SK-N-SH treated with all-trans-retinoic acid at 6 μM for 48 hours (cell line): Measurements from ENCODE around the gene SERTAD2.

Experiments
- ARNTL ChIP-seq: fragments of 450-650 bp; formaldehyde crosslinking; IDR thresholded peaks from 2 replicates; pipeline ENCODE4 v1.5.0; 2020; ENCODE audit warnings: low read depth, mild to moderate bottlenecking, moderate library complexity, borderline replicate concordance
- GLIS3 ChIP-seq: fragments of 250-450 bp; sonication (Bioruptor Pico); IDR thresholded peaks from 2 replicates; pipeline ENCODE4 v1.5.0; 2020; ENCODE audit warnings: mild to moderate bottlenecking, moderate library complexity
- OSR1 ChIP-seq: fragments of 250-450 bp; sonication (Bioruptor Pico); IDR thresholded peaks from 2 replicates; pipeline ENCODE4 v1.8.0; 2022; ENCODE audit warnings: moderate library complexity, mild to moderate bottlenecking, inconsistent platforms
- RARB ChIP-seq: fragments of 250-450 bp; sonication (Bioruptor Pico); IDR thresholded peaks from 2 replicates; pipeline ENCODE4 v1.8.0; 2021; ENCODE audit warnings: mild to moderate bottlenecking, moderate library complexity
- ZFP3 ChIP-seq: fragments of 250-450 bp; sonication (Bioruptor Pico); IDR thresholded peaks from 2 replicates; pipeline ENCODE4 v1.5.0; 2020; ENCODE audit warnings: mild to moderate bottlenecking, moderate library complexity
- ZNF70 ChIP-seq: fragments of 450-650 bp; formaldehyde crosslinking; IDR thresholded peaks from 2 replicates; pipeline ENCODE4 v1.5.0; 2020; ENCODE audit warnings: mild to moderate bottlenecking, moderate library complexity
- ZNF8 ChIP-seq: fragments of 450-650 bp; formaldehyde crosslinking; IDR thresholded peaks from 2 replicates; pipeline ENCODE4 v1.5.0; 2020; ENCODE audit warnings: mild to moderate bottlenecking, moderate library complexity
- TF ChIP-seq, protein P1 (sequence below): fragments of 250-450 bp; sonication (Bioruptor Pico); IDR thresholded peaks from 2 replicates; pipeline ENCODE4 v1.5.1; 2020; ENCODE audit warnings: low read depth, mild to moderate bottlenecking, moderate library complexity
- TF ChIP-seq, protein P2 (sequence below): fragments of 250-450 bp; sonication (Bioruptor Pico); IDR thresholded peaks from 2 replicates; pipeline ENCODE4 v1.8.0; 2020; ENCODE audit warnings: mild to moderate bottlenecking, moderate library complexity, borderline replicate concordance

DNA sequence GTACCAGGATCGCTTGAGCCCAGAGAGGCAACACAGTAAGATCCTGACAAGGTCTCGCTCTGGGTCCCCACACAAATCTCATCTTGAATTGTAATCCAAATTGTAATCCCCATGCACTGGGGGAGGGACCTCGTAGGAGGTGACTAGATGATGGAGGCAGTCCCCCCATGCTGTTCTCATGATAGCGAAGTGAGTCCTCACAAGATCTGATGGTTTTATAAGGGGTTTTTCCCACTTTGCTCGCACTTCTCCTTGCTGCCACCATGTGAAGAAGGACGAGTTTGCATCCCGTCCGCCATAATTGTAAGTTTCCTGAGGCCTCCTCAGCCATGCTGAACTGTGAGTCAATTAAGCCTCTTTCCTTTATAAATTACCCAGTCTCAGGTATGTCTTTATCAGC lies 46.0 kb upstream of the SERTAD2 start:
- TF ChIP-seq, protein P1, sequence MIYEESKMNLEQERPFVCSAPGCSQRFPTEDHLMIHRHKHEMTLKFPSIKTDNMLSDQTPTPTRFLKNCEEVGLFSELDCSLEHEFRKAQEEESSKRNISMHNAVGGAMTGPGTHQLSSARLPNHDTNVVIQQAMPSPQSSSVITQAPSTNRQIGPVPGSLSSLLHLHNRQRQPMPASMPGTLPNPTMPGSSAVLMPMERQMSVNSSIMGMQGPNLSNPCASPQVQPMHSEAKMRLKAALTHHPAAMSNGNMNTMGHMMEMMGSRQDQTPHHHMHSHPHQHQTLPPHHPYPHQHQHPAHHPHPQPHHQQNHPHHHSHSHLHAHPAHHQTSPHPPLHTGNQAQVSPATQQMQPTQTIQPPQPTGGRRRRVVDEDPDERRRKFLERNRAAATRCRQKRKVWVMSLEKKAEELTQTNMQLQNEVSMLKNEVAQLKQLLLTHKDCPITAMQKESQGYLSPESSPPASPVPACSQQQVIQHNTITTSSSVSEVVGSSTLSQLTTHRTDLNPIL, result no peak
- TF ChIP-seq, protein P2, sequence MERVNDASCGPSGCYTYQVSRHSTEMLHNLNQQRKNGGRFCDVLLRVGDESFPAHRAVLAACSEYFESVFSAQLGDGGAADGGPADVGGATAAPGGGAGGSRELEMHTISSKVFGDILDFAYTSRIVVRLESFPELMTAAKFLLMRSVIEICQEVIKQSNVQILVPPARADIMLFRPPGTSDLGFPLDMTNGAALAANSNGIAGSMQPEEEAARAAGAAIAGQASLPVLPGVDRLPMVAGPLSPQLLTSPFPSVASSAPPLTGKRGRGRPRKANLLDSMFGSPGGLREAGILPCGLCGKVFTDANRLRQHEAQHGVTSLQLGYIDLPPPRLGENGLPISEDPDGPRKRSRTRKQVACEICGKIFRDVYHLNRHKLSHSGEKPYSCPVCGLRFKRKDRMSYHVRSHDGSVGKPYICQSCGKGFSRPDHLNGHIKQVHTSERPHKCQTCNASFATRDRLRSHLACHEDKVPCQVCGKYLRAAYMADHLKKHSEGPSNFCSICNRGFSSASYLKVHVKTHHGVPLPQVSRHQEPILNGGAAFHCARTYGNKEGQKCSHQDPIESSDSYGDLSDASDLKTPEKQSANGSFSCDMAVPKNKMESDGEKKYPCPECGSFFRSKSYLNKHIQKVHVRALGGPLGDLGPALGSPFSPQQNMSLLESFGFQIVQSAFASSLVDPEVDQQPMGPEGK (CRISPR knock-in tag), result no peak
- no peak for TF ChIP-seq ARNTL (CRISPR knock-in tag)
- no peak for TF ChIP-seq RARB (CRISPR knock-in tag)
- TF ChIP-seq OSR1 (CRISPR knock-in tag), result no peak
- no peak for TF ChIP-seq ZNF70 (CRISPR knock-in tag)
- no peak for TF ChIP-seq ZFP3
- TF ChIP-seq ZNF8, result no peak
- TF ChIP-seq GLIS3 (CRISPR knock-in tag), result no peak
